Neural cell (in vitro differentiated cells): ENCODE measurements around the gene C2CD2. TPM values are rescaled to one million over a fixed set of nuclear protein-coding genes. Genes with fewer than 3 reads are reported as not detected.

Experiments used
- H2AFZ ChIP-seq: fragments of 200-600, 300-800 bp; sonication (generic), shearing (Covaris generic); 2 replicates; pipeline ENCODE4 v1.6.0; 2014; ENCODE audit warnings: low read depth, mild to moderate bottlenecking, antibody characterized with exemption, low read length, moderate library complexity
- H3F3A ChIP-seq: fragments of 200-600 bp; shearing (Covaris generic); 2 replicates; pipeline ENCODE4 v1.6.1; 2016; ENCODE audit warnings: mild to moderate bottlenecking, moderate library complexity, mixed read lengths, antibody characterized with exemption, low read length; ENCODE audit not compliant: insufficient read depth, poor library complexity, severe bottlenecking
- H3K27ac ChIP-seq: fragments of 200-600, 300-800 bp; sonication (generic), shearing (Covaris generic); 2 replicates; pipeline ENCODE4 v1.5.1; 2014; ENCODE audit warnings: mild to moderate bottlenecking, low read length, moderate library complexity
- H3K27me3 ChIP-seq: fragments of 300-800, 200-600 bp; sonication (generic), shearing (Covaris generic); 2 replicates; pipeline ENCODE4 v1.6.0; 2014; ENCODE audit warnings: mild to moderate bottlenecking, low read depth, low read length, moderate library complexity; ENCODE audit not compliant: insufficient read depth
- H3K36me3 ChIP-seq: fragments of 300-800, 200-600 bp; sonication (generic), shearing (Covaris generic); 2 replicates; pipeline ENCODE4 v1.5.1; 2014; ENCODE audit warnings: mild to moderate bottlenecking, antibody characterized with exemption, low read length, moderate library complexity; ENCODE audit not compliant: insufficient read depth
- H3K4me2 ChIP-seq: fragments of 300-800, 200-600 bp; sonication (generic), shearing (Covaris generic); 2 replicates; pipeline ENCODE4 v1.6.0; 2014; ENCODE audit warnings: mild to moderate bottlenecking, low read length
- H3K4me3 ChIP-seq: fragments of 300-800, 200-600 bp; sonication (generic), shearing (Covaris generic); 2 replicates; pipeline ENCODE4 v1.5.1; 2014; ENCODE audit warnings: mild to moderate bottlenecking, low read length, moderate library complexity
- H3K79me2 ChIP-seq: fragments of 200-600 bp; shearing (Covaris generic); replicated peaks from 2 replicates; pipeline ENCODE4 v1.6.0; 2014; ENCODE audit warnings: mild to moderate bottlenecking, low read length, moderate library complexity; ENCODE audit not compliant: insufficient read depth
- H3K9ac ChIP-seq: fragments of 300-800, 200-600 bp; sonication (generic), shearing (Covaris generic); 2 replicates; pipeline ENCODE4 v1.6.1; 2016; ENCODE audit warnings: mild to moderate bottlenecking, low read length, mixed read lengths
- H3K9me2 ChIP-seq: fragments of 200-600 bp; shearing (Covaris generic); 2 replicates; pipeline ENCODE4 v1.6.1; 2016; ENCODE audit warnings: mild to moderate bottlenecking, low read length, mixed read lengths; ENCODE audit not compliant: insufficient read depth
- H3K9me3 ChIP-seq: fragments of 200-600, 300-800 bp; sonication (generic), shearing (Covaris generic); 2 replicates; pipeline ENCODE4 v1.6.1; 2016; ENCODE audit warnings: mild to moderate bottlenecking, mixed run types, low read length, moderate library complexity, mixed read lengths
- H4K20me1 ChIP-seq: fragments of 200-600 bp; shearing (Covaris generic); 2 replicates; pipeline ENCODE4 v1.6.1; 2016; ENCODE audit warnings: mild to moderate bottlenecking, mixed run types; ENCODE audit not compliant: insufficient read depth
- CTCF ChIP-seq: fragments of 450-650 bp; IDR thresholded peaks from 2 replicates; pipeline ENCODE4 v1.5.1; 2014; ENCODE audit warnings: antibody characterized with exemption, mild to moderate bottlenecking, moderate library complexity; ENCODE audit not compliant: poor library complexity, severe bottlenecking
- EP300 ChIP-seq: fragments of 450-650 bp; conservative IDR thresholded peaks from 2 replicates; pipeline ENCODE4 v1.6.1; 2014; ENCODE audit warnings: antibody characterized with exemption, mild to moderate bottlenecking, moderate library complexity; ENCODE audit not compliant: poor library complexity, severe bottlenecking
- EZH2 ChIP-seq: fragments of 200-600, 300-800 bp; shearing (Covaris generic), sonication (generic); IDR thresholded peaks from 2 replicates; pipeline ENCODE4 v1.6.1; 2014; ENCODE audit warnings: antibody characterized with exemption, low read length, borderline replicate concordance, mild to moderate bottlenecking; ENCODE audit not compliant: insufficient read depth, poor library complexity, severe bottlenecking
- MXI1 ChIP-seq: fragments of 450-650 bp; conservative IDR thresholded peaks from 2 replicates; pipeline ENCODE4 v1.6.1; 2014; ENCODE audit warnings: antibody characterized with exemption, mild to moderate bottlenecking; ENCODE audit not compliant: poor library complexity, severe bottlenecking
- POLR2AphosphoS5 ChIP-seq: IDR thresholded peaks from 2 replicates; pipeline ENCODE4 v1.6.1; 2012
- RAD21 ChIP-seq: fragments of 450-650 bp; conservative IDR thresholded peaks from 2 replicates; pipeline ENCODE4 v1.6.1; 2014; ENCODE audit warnings: antibody characterized with exemption, mild to moderate bottlenecking, moderate library complexity
- REST ChIP-seq: IDR thresholded peaks from 2 replicates; pipeline ENCODE4 v1.6.1; 2012; ENCODE audit warnings: borderline replicate concordance
- SMC3 ChIP-seq: fragments of 450-650 bp; conservative IDR thresholded peaks from 2 replicates; pipeline ENCODE4 v1.6.1; 2014; ENCODE audit warnings: antibody characterized with exemption, mild to moderate bottlenecking, moderate library complexity; ENCODE audit not compliant: poor library complexity
- TAF1 ChIP-seq: IDR thresholded peaks from 2 replicates; pipeline ENCODE4 v1.6.1; 2012; ENCODE audit warnings: low read depth
- polyA plus RNA-seq: library from polyadenylated mRNA; depleted of rRNA; stranded (reverse); fragments of >200 nt; gene quantifications from 2 replicates; pipeline ENCODE4 v1.2.3, GENCODE V29; 2014

The C2CD2 gene
- polyA plus RNA-seq, 1 donor from 2014 or later, result 0.88 TPM

- Histone ChIP-seq H2AFZ (no peak overlapping the region), H3K4me2 (no peak overlapping the region), H3K9me2 (no peaks in the 10 kb centered on the region), H3K9ac (no peak overlapping the region), H3K36me3 (no peaks in the 10 kb centered on the region), H3K4me3 (no peak overlapping the region), H3K27me3 (no peaks in the 10 kb centered on the region), H4K20me1 (no peaks in the 10 kb centered on the region), H3K9me3 (no peaks in the 10 kb centered on the region), H3K79me2 (no peaks in the 10 kb centered on the region), H3F3A (no peaks in the 10 kb centered on the region), H3K27ac (no peak overlapping the region)
- TF ChIP-seq TAF1 (no peak), EP300 (no peak), POLR2AphosphoS5 (no peak), REST (no peak)
Observed at GRCh38 chr21:41867313-41867712, 86.5 kb downstream of the C2CD2 start.

- H3K9me2 ChIP-seq, result no peaks in the 10 kb centered on the region
- no peaks in the 10 kb centered on the region for H3K27me3 ChIP-seq
- H3K4me3 ChIP-seq, result no peak overlapping the region
- H3K27ac ChIP-seq, result no peak overlapping the region
- TF ChIP-seq CTCF, result no peak
- no peak for TF ChIP-seq EZH2
- no peak for TF ChIP-seq RAD21
- TF ChIP-seq TAF1, result no peak
- TF ChIP-seq EP300, result no peak
- TF ChIP-seq MXI1, result no peak
- TF ChIP-seq SMC3, result no peak
- no peak for TF ChIP-seq POLR2AphosphoS5
- TF ChIP-seq REST, result no peak
- no peak overlapping the region for H2AFZ ChIP-seq
- H3K9ac ChIP-seq, result no peak overlapping the region
- H3F3A ChIP-seq, result no peaks in the 10 kb centered on the region
- no peak overlapping the region for H3K4me2 ChIP-seq
- H3K36me3 ChIP-seq, result no peaks in the 10 kb centered on the region
- H3K79me2 ChIP-seq, result no peaks in the 10 kb centered on the region
- H4K20me1 ChIP-seq, result no peaks in the 10 kb centered on the region
- H3K9me3 ChIP-seq, result no peaks in the 10 kb centered on the region
Observed at GRCh38 chr21:41866274-41866809, 87.5 kb downstream of the C2CD2 start.
